Tibial nerve (tissue), 4 donors: ENCODE measurements around the gene TTC23L. TPM values are rescaled to one million over a fixed set of nuclear protein-coding genes. Genes with fewer than 3 reads are reported as not detected.

Experiments used
- DNase-seq, 2 donors: peaks; one replicate each; pipeline ENCODE4 v3.0.0-alpha.2; 2019; ENCODE audit warnings: low spot score in 2 of 2
- H3K27ac ChIP-seq, 4 donors: fragments of 200-600 bp; sonication (generic) in 3 of 4; one replicate each; pipeline ENCODE4 v1.5.1; 2017 to 2019; ENCODE audit warnings: mild to moderate bottlenecking in 1 of 4
- H3K27me3 ChIP-seq, 2 donors: fragments of 200-600 bp; sonication (generic) in 1 of 2; one replicate each; pipeline versions ENCODE4 v1.5.1 to v1.6.0; 2017 to 2019
- H3K36me3 ChIP-seq, 3 donors: fragments of 200-600 bp; sonication (generic); one replicate each; pipeline ENCODE4 v1.5.1; 2018 to 2019
- H3K4me1 ChIP-seq, 4 donors: fragments of 200-600 bp; sonication (generic) in 3 of 4; one replicate each; pipeline ENCODE4 v1.5.1; 2017 to 2019
- H3K4me3 ChIP-seq, 4 donors: fragments of 200-600 bp; sonication (generic) in 3 of 4; one replicate each; pipeline ENCODE4 v1.5.1; 2017 to 2019; ENCODE audit warnings: mild to moderate bottlenecking in 1 of 4, moderate library complexity in 1 of 4
- H3K9me3 ChIP-seq, 4 donors: fragments of 200-600 bp; sonication (generic) in 3 of 4; one replicate each; pipeline ENCODE4 v1.5.1; 2017 to 2019
- CTCF ChIP-seq, 5 experiments: fragments of 200-600 bp in 3 of 5; fragments of 450-650 bp in 2 of 5; sonication (generic) in 3 of 5; IDR thresholded peaks; one replicate each; pipeline ENCODE4 v1.5.1; 2016 to 2019; ENCODE audit warnings: antibody characterized with exemption in 5 of 5, mild to moderate bottlenecking in 3 of 5, moderate library complexity in 2 of 5
- EP300 ChIP-seq, 2 donors: sonication (generic); formaldehyde crosslinking; IDR thresholded peaks; one replicate each; pipeline ENCODE4 v1.6.1; 2017; ENCODE audit warnings: antibody characterized with exemption in 2 of 2, mild to moderate bottlenecking in 1 of 2
- POLR2A ChIP-seq, 2 donors: fragments of 450-650 bp; IDR thresholded peaks; one replicate each; pipeline ENCODE4 v1.6.1; 2017; ENCODE audit warnings: antibody characterized with exemption in 2 of 2, mild to moderate bottlenecking in 2 of 2, moderate library complexity in 2 of 2
- WGBS, 2 donors: methylation state at CpG; one replicate each; pipeline ENCODE4 v1.1.5; 2018; 5-methylcytosine and 5-hydroxymethylcytosine counted together
- total RNA-seq, 4 donors: library from RNA; depleted of rRNA; stranded (reverse); fragments of >200 nt; gene quantifications; one replicate each; pipeline ENCODE4 v1.1.0, GENCODE V29; 2016

Gene TTC23L
- total RNA-seq, 4 donors from 2014 or later = 0.39 to 5.4 (median 2.7) TPM

- peaks cover 0 to 6% (median 0%) of the 10 kb centered on the region in 3 donors for H3K36me3 ChIP-seq
- 93 to 97% methylated on average over 4 of the region's 4 CpGs for WGBS, 2 donors
- H3K4me1 ChIP-seq = peaks cover 0 to 7% (median 0%) of the 10 kb centered on the region in 4 donors
- TF ChIP-seq CTCF (IDR thresholded peaks at IDR 0.05) (no peak), EP300 (IDR thresholded peaks at IDR 0.05) (no peak), POLR2A (IDR thresholded peaks at IDR 0.05) (no peak)
- H3K27ac ChIP-seq = no peak overlapping the region
- H3K4me3 ChIP-seq = no peak overlapping the region
- H3K27me3 ChIP-seq = no peaks in the 10 kb centered on the region
- DNase-seq = no peak
- no peaks in the 10 kb centered on the region for H3K9me3 ChIP-seq
These were observed 8.6 kb downstream of the TTC23L start for GRCh38 chr5:34847552-34847951.

- WGBS, 2 donors = 95 to 96% methylated on average over 2 of the region's 2 CpGs
- H3K27me3 ChIP-seq = no peaks in the 10 kb centered on the region
- peaks cover 0 to 6% (median 0%) of the 10 kb centered on the region in 3 donors for H3K36me3 ChIP-seq
- H3K9me3 ChIP-seq = no peaks in the 10 kb centered on the region
- no peak overlapping the region for H3K27ac ChIP-seq
- H3K4me3 ChIP-seq = no peak overlapping the region
- H3K4me1 ChIP-seq = peaks cover 0 to 7% (median 0%) of the 10 kb centered on the region in 4 donors
- TF ChIP-seq EP300 (IDR thresholded peaks at IDR 0.05) (no peak), POLR2A (IDR thresholded peaks at IDR 0.05) (no peak), CTCF (IDR thresholded peaks at IDR 0.05) (no peak)
- DNase-seq = no peak
These were observed 9.3 kb downstream of the TTC23L start for GRCh38 chr5:34848230-34848629.

- TF ChIP-seq POLR2A (IDR thresholded peaks at IDR 0.05) (no peak), CTCF (IDR thresholded peaks at IDR 0.05) (no peak), EP300 (IDR thresholded peaks at IDR 0.05) (no peak)
- WGBS, 2 donors = 88 to 95% methylated on average over 3 of the region's 3 CpGs
- Histone ChIP-seq H3K27ac (no peak overlapping the region), H3K36me3 (peaks cover 0 to 6% (median 0%) of the 10 kb centered on the region in 3 donors), H3K27me3 (no peaks in the 10 kb centered on the region), H3K4me3 (no peak overlapping the region), H3K9me3 (no peaks in the 10 kb centered on the region), H3K4me1 (no peaks in the 10 kb centered on the region)
- DNase-seq = no peak
These were observed 10.3 kb downstream of the TTC23L start for GRCh38 chr5:34849253-34849652.

GRCh38 chr5:34854459-34855174 is 15.7 kb downstream of the TTC23L start:
- H3K27ac ChIP-seq = no peak overlapping the region
- DNase-seq = no peak
- H3K9me3 ChIP-seq = no peaks in the 10 kb centered on the region
- H3K4me1 ChIP-seq = peaks cover 0 to 4% (median 0%) of the 10 kb centered on the region in 4 donors
- no peaks in the 10 kb centered on the region for H3K27me3 ChIP-seq
- peaks cover 0 to 6% (median 0%) of the 10 kb centered on the region in 3 donors for H3K36me3 ChIP-seq
- TF ChIP-seq POLR2A (IDR thresholded peaks at IDR 0.05) (no peak), CTCF (IDR thresholded peaks at IDR 0.05) (no peak), EP300 (IDR thresholded peaks at IDR 0.05) (no peak)
- WGBS, 2 donors = 39 to 47% methylated on average over 4 of the region's 4 CpGs
- H3K4me3 ChIP-seq = no peak overlapping the region

- H3K27ac ChIP-seq = no peak overlapping the region
- 63 to 66% methylated on average over 3 of the region's 3 CpGs for WGBS, 2 donors
- H3K4me3 ChIP-seq = no peak overlapping the region
These were observed 18.2 kb downstream of the TTC23L start for GRCh38 chr5:34857161-34857560.

More at GRCh38 chr5:34857161-34857560, 18.2 kb downstream of the TTC23L start:
- peaks cover 0 to 4% (median 0%) of the 10 kb centered on the region in 4 donors for H3K4me1 ChIP-seq
- H3K9me3 ChIP-seq = no peaks in the 10 kb centered on the region
- no peak for TF ChIP-seq EP300 (IDR thresholded peaks at IDR 0.05)
- no peak for TF ChIP-seq POLR2A (IDR thresholded peaks at IDR 0.05)
- TF ChIP-seq CTCF (IDR thresholded peaks at IDR 0.05) = no peak
- H3K27me3 ChIP-seq = no peaks in the 10 kb centered on the region
- DNase-seq = no peak
- no peaks in the 10 kb centered on the region for H3K36me3 ChIP-seq
